DND-41 (cell line): ENCODE data around the gene IPO7.

Experiments
- ATAC-seq: fragments of 200-7000 bp; cut with Tn5 transposase; 3 replicates; pipeline ENCODE4 v1.9.1; 2021; ENCODE audit warnings: low read depth; ENCODE audit not compliant: insufficient read depth
- DNase-seq: peaks from one replicate; pipeline ENCODE4 v3.0.0-alpha.2; 2020
- H2AFZ ChIP-seq: 2 replicates; pipeline ENCODE4 v1.6.0; 2012; ENCODE audit warnings: low read depth, low read length
- H3K27ac ChIP-seq: 2 replicates; pipeline ENCODE4 v1.5.1; 2012; ENCODE audit warnings: low read length, inconsistent platforms
- H3K27me3 ChIP-seq: fragments of 200-600 bp; sonication (generic); 2 replicates; pipeline ENCODE4 v1.6.0; 2012; ENCODE audit warnings: low read length, mild to moderate bottlenecking, inconsistent platforms; ENCODE audit not compliant: insufficient read depth, poor library complexity
- H3K36me3 ChIP-seq: 2 replicates; pipeline ENCODE4 v1.5.1; 2012; ENCODE audit warnings: low read length, inconsistent platforms; ENCODE audit not compliant: insufficient read depth
- H3K4me1 ChIP-seq: 2 replicates; pipeline ENCODE4 v1.5.1; 2012; ENCODE audit warnings: mild to moderate bottlenecking, low read length; ENCODE audit not compliant: insufficient read depth
- H3K4me2 ChIP-seq: 2 replicates; pipeline ENCODE4 v1.6.0; 2012; ENCODE audit warnings: mild to moderate bottlenecking, moderate library complexity, low read length, inconsistent platforms; ENCODE audit not compliant: insufficient read depth
- H3K4me3 ChIP-seq, 2 experiments: fragments of 200-600 bp in 1 of 2; shearing (Covaris generic) in 1 of 2; 2 replicates each; pipeline ENCODE4 v1.5.1; 2012 to 2016; ENCODE audit warnings: inconsistent platforms in 2 of 2, low read length in 2 of 2, mild to moderate bottlenecking in 2 of 2, low read depth in 1 of 2, moderate library complexity in 1 of 2
- H3K79me2 ChIP-seq: 2 replicates; pipeline ENCODE4 v1.6.0; 2012; ENCODE audit warnings: low read length, inconsistent platforms; ENCODE audit not compliant: insufficient read depth
- H3K9ac ChIP-seq: 2 replicates; pipeline ENCODE4 v1.6.0; 2012; ENCODE audit warnings: low read depth, mild to moderate bottlenecking, inconsistent platforms, low read length, moderate library complexity
- H3K9me3 ChIP-seq: 2 replicates; pipeline ENCODE4 v1.5.1; 2012; ENCODE audit warnings: low read length, moderate library complexity, mild to moderate bottlenecking, inconsistent platforms; ENCODE audit not compliant: insufficient read depth, severe bottlenecking
- H4K20me1 ChIP-seq: 2 replicates; pipeline ENCODE4 v1.6.0; 2012; ENCODE audit warnings: low read length; ENCODE audit not compliant: insufficient read depth
- EZH2 ChIP-seq: IDR thresholded peaks from 3 replicates; pipeline ENCODE4 v1.6.1; 2012; ENCODE audit warnings: borderline replicate concordance, low read depth, mild to moderate bottlenecking, moderate library complexity, low read length, inconsistent platforms; ENCODE audit not compliant: severe bottlenecking
- TF ChIP-seq, protein P1 (sequence below): IDR thresholded peaks from 2 replicates; pipeline ENCODE4 v1.5.1; 2012; ENCODE audit warnings: borderline replicate concordance, low read length, moderate library complexity, mild to moderate bottlenecking; ENCODE audit not compliant: poor library complexity, severe bottlenecking; ENCODE audit errors: extremely low read depth

IPO7 gene

DNA sequence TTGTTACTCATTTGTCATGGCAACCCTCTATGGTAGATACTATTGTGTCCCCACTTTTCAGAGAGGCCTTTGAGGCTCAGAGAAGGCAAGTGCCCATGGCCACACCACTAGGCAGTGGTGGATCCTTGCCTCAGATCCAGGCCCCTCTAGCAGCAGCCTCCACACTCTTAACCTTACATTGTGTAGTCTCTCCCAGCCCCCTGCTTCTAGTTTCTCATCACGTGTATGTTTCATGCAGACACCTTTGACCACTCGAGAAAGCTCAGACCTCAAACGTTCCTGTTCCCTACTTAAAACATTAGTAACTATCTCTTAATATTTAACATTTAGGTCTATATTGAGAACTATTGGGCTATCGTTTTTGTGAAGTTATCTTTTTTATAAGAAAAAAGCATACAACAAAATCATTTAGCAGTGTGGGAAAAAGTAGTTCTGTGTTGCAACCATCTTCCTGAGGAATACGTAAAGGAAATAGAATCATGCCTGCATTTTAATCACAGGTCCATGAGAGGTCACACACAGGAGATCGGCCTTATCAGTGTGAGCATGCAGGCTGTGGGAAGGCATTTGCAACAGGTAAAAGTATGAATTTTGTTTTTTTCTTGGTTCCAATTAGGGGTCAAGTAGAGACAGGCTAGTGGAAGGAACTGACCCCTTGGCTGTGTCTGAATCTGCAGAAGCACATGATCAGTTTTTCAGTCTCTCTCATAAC, 111.5 kb downstream of the IPO7 start:
- H3K4me3 ChIP-seq: no peak overlapping the region
- H3K27me3 ChIP-seq: no peaks in the 10 kb centered on the region
- H3K4me2 ChIP-seq: no peak overlapping the region
- peaks cover 72% of the 10 kb centered on the region for H3K36me3 ChIP-seq
- H2AFZ ChIP-seq: no peak overlapping the region
- H3K9ac ChIP-seq: no peak overlapping the region
- no peak for ATAC-seq
- H3K4me1 ChIP-seq: no peaks in the 10 kb centered on the region
- H3K79me2 ChIP-seq: no peaks in the 10 kb centered on the region
- H4K20me1 ChIP-seq: no peaks in the 10 kb centered on the region
- H3K9me3 ChIP-seq: no peaks in the 10 kb centered on the region
- TF ChIP-seq, protein P1, sequence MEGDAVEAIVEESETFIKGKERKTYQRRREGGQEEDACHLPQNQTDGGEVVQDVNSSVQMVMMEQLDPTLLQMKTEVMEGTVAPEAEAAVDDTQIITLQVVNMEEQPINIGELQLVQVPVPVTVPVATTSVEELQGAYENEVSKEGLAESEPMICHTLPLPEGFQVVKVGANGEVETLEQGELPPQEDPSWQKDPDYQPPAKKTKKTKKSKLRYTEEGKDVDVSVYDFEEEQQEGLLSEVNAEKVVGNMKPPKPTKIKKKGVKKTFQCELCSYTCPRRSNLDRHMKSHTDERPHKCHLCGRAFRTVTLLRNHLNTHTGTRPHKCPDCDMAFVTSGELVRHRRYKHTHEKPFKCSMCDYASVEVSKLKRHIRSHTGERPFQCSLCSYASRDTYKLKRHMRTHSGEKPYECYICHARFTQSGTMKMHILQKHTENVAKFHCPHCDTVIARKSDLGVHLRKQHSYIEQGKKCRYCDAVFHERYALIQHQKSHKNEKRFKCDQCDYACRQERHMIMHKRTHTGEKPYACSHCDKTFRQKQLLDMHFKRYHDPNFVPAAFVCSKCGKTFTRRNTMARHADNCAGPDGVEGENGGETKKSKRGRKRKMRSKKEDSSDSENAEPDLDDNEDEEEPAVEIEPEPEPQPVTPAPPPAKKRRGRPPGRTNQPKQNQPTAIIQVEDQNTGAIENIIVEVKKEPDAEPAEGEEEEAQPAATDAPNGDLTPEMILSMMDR: no peak
- no peak for TF ChIP-seq EZH2
- no peak for DNase-seq
- no peak overlapping the region for H3K27ac ChIP-seq
